ENCODE measurements around the gene HUS1.
A peak's percentile ranks its signal among the peaks of the same experiment; 100 is the strongest.
"Not testable (repeated sequence)": the region's sequence is repeated elsewhere in the genome, so short reads cannot be mapped to it uniquely, and the experiment has no call there.

HUS1 gene

GRCh38 chr7:47990592-47990991 is 11.2 kb upstream of the HUS1 start:
- no peak overlapping the region for H3K27ac ChIP-seq
- H3K36me3 ChIP-seq (replicated peaks): no peaks in the 10 kb centered on the region
- no peak for DNase-seq
- in situ Hi-C loops (cut with HindIII; ENCODE audit: low pct_ligation_motif_present, low sequenced_read_pairs): loop anchor here (25.0 kb wide), 1 partner anchor 122 kb away; no protein-coding TSS in a partner anchor
- TF ChIP-seq CTCF (IDR thresholded peaks at IDR 0.05; ENCODE audit: low read depth, low read length, missing control alignments): no peak
- no peaks in the 10 kb centered on the region for H3K27me3 ChIP-seq (replicated peaks)
- no peak overlapping the region for H3K4me3 ChIP-seq (ENCODE audit: low read depth, low read length)

GRCh38 chr7:47989607-47990400 is 10.4 kb upstream of the HUS1 start:
- H3K4me3 ChIP-seq (ENCODE audit: low read depth, low read length); H3K27ac ChIP-seq; DNase-seq; H3K36me3 ChIP-seq (replicated peaks); H3K27me3 ChIP-seq (replicated peaks): not testable (repeated sequence)
- in situ Hi-C loops (cut with HindIII; ENCODE audit: low pct_ligation_motif_present, low sequenced_read_pairs): loop anchor here (25.0 kb wide), 1 partner anchor 122 kb away; no protein-coding TSS in a partner anchor

GRCh38 chr7:47988496-47989386 is 9.3 kb upstream of the HUS1 start:
- DNase-seq: peak; percentile 13
- no peaks in the 10 kb centered on the region for H3K27me3 ChIP-seq (replicated peaks)
- in situ Hi-C loops (cut with HindIII; ENCODE audit: low pct_ligation_motif_present, low sequenced_read_pairs): loop anchor here (25.0 kb wide), 1 partner anchor 124 kb away; no protein-coding TSS in a partner anchor
- no peak overlapping the region for H3K4me3 ChIP-seq (ENCODE audit: low read depth, low read length)
- no peak overlapping the region for H3K27ac ChIP-seq
- no peaks in the 10 kb centered on the region for H3K36me3 ChIP-seq (replicated peaks)
- TF ChIP-seq CTCF (IDR thresholded peaks at IDR 0.05; ENCODE audit: low read depth, low read length, missing control alignments): peak; percentile 71

- TF ChIP-seq CTCF (IDR thresholded peaks at IDR 0.05; ENCODE audit: low read depth, low read length, missing control alignments): no peak
- H3K4me3 ChIP-seq (ENCODE audit: low read depth, low read length): no peak overlapping the region
- peaks cover 4% of the 10 kb centered on the region for H3K36me3 ChIP-seq (replicated peaks)
- in situ Hi-C loops (cut with HindIII; ENCODE audit: low pct_ligation_motif_present, low sequenced_read_pairs): loop anchor here (25.0 kb wide), 1 partner anchor 130 kb away; no protein-coding TSS in a partner anchor
- H3K27ac ChIP-seq: no peak overlapping the region
- no peaks in the 10 kb centered on the region for H3K27me3 ChIP-seq (replicated peaks)
- DNase-seq: no peak
Observed at GRCh38 chr7:47982610-47983009, 3.2 kb upstream of the HUS1 start.

- H3K27ac ChIP-seq; DNase-seq; H3K4me3 ChIP-seq (ENCODE audit: low read depth, low read length); H3K27me3 ChIP-seq (replicated peaks): not testable (repeated sequence)
- peaks cover 21% of the 10 kb centered on the region for H3K36me3 ChIP-seq (replicated peaks)
- in situ Hi-C loops (cut with HindIII; ENCODE audit: low pct_ligation_motif_present, low sequenced_read_pairs): loop anchor here (25.0 kb wide), 1 partner anchor 132 kb away; no protein-coding TSS in a partner anchor
Observed at GRCh38 chr7:47980648-47981047, 1.2 kb upstream of the HUS1 start.

- Histone ChIP-seq H3K4me3 (ENCODE audit: low read depth, low read length) (peak overlapping the region; percentile 81), H3K27me3 (replicated peaks) (no peaks in the 10 kb centered on the region), H3K36me3 (replicated peaks) (peaks cover 24% of the 10 kb centered on the region), H3K27ac (no peak overlapping the region)
- no peak for TF ChIP-seq CTCF (IDR thresholded peaks at IDR 0.05; ENCODE audit: low read depth, low read length, missing control alignments)
- no peak for DNase-seq
- in situ Hi-C loops (cut with HindIII; ENCODE audit: low pct_ligation_motif_present, low sequenced_read_pairs): loop anchor here (25.0 kb wide), 1 partner anchor 132 kb away; no protein-coding TSS in a partner anchor
Observed at GRCh38 chr7:47979832-47980181, 392 bp upstream of the HUS1 start.
